Endothelial cell of umbilical vein (primary cell): ENCODE results near the gene LST1.

Experiments
- EZH2 ChIP-seq: IDR thresholded peaks from 2 replicates; pipeline ENCODE4 v1.6.1; 2012; ENCODE audit warnings: borderline replicate concordance, low read depth, mild to moderate bottlenecking, moderate library complexity, low read length, inconsistent platforms; ENCODE audit not compliant: severe bottlenecking
- FOS ChIP-seq: IDR thresholded peaks from 2 replicates; pipeline ENCODE4 v1.6.1; 2011; ENCODE audit warnings: mild to moderate bottlenecking, low read length, moderate library complexity, borderline replicate concordance; ENCODE audit not compliant: insufficient read depth
- POLR2AphosphoS5 ChIP-seq: IDR thresholded peaks from 2 replicates; pipeline ENCODE4 v1.6.1; 2012; ENCODE audit warnings: low read depth, mild to moderate bottlenecking, control low read depth, low read length, moderate library complexity; ENCODE audit not compliant: insufficient read depth
- TF ChIP-seq, protein P1 (sequence below), 2 donors: IDR thresholded peaks; 1 replicate in 1 of 2; 2 replicates in 1 of 2; pipeline ENCODE4 v1.5.1; 2011; ENCODE audit warnings: low read length in 2 of 2, mild to moderate bottlenecking in 2 of 2, moderate library complexity in 2 of 2, control low read depth in 1 of 2, inconsistent platforms in 1 of 2, low read depth in 1 of 2; ENCODE audit not compliant: insufficient read depth in 1 of 2; ENCODE audit errors: extremely low read depth in 1 of 2

DNA sequence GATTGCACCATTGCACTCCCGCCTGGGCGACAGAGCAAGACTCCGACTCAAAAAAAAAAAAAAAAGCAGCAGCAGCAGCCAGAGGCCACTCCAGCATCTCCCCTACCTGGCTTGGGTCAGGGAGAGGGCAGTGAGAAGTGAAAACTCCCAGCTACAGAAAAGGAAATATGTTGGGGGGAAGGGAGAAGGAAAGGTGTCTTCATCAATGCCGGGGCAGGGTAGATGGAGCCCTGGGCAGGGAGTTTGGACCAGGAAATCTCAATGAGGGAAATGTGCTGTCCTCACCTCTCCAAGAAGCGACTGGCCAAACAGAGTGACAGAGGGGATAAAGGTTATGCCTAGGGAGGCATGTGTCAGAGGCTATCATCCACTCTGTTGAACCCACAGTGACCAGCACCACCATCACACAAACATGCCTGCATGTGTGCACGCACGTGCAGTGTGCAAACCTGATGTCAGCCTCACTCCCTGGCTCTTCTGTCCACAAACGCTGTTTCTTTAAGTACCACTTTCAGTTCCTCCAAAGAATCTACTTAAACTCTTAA is 28.1 kb downstream of the LST1 start:
- TF ChIP-seq POLR2AphosphoS5 (no peak), FOS (no peak), EZH2 (no peak)
- TF ChIP-seq, protein P1, sequence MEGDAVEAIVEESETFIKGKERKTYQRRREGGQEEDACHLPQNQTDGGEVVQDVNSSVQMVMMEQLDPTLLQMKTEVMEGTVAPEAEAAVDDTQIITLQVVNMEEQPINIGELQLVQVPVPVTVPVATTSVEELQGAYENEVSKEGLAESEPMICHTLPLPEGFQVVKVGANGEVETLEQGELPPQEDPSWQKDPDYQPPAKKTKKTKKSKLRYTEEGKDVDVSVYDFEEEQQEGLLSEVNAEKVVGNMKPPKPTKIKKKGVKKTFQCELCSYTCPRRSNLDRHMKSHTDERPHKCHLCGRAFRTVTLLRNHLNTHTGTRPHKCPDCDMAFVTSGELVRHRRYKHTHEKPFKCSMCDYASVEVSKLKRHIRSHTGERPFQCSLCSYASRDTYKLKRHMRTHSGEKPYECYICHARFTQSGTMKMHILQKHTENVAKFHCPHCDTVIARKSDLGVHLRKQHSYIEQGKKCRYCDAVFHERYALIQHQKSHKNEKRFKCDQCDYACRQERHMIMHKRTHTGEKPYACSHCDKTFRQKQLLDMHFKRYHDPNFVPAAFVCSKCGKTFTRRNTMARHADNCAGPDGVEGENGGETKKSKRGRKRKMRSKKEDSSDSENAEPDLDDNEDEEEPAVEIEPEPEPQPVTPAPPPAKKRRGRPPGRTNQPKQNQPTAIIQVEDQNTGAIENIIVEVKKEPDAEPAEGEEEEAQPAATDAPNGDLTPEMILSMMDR (IDR thresholded peaks at IDR 0.05; ENCODE audit: extremely low read depth in 1 of 2, insufficient read depth in 1 of 2, low read depth in 1 of 2, low read length in 2 of 2) = no peak
